Mesenchymal stem cell (in vitro differentiated cells and primary cell): ENCODE results near the gene MYF5.

ENCODE experiments used
- DNase-seq: peaks from one replicate; pipeline ENCODE4 v3.0.0-alpha.2; 2013
- H2AFZ ChIP-seq: one replicate; pipeline ENCODE4 v1.6.1; 2013; ENCODE audit warnings: low read depth, mild to moderate bottlenecking, control low read depth, inconsistent platforms, low read length, moderate library complexity
- H2AK5ac ChIP-seq: 2 replicates; pipeline ENCODE4 v1.6.1; 2013; ENCODE audit warnings: low read length, moderate library complexity, mild to moderate bottlenecking, inconsistent platforms; ENCODE audit not compliant: severe bottlenecking
- H2BK120ac ChIP-seq: one replicate; pipeline ENCODE4 v1.6.1; 2013; ENCODE audit warnings: low read depth, mild to moderate bottlenecking, inconsistent platforms, low read length, moderate library complexity
- H2BK12ac ChIP-seq, 2 experiments: one replicate each; pipeline ENCODE4 v1.6.1; 2013; ENCODE audit warnings: inconsistent platforms in 2 of 2, low read length in 2 of 2, mild to moderate bottlenecking in 2 of 2, moderate library complexity in 2 of 2, control low read depth in 1 of 2
- H2BK15ac ChIP-seq: one replicate; pipeline ENCODE4 v1.6.1; 2013; ENCODE audit warnings: mild to moderate bottlenecking, low read depth, inconsistent platforms; ENCODE audit not compliant: poor library complexity, severe bottlenecking
- H2BK5ac ChIP-seq: 2 replicates; pipeline ENCODE4 v1.6.1; 2013; ENCODE audit warnings: low read depth, mild to moderate bottlenecking, low read length, control low read depth, inconsistent platforms; ENCODE audit not compliant: poor library complexity, severe bottlenecking
- H3K14ac ChIP-seq, 2 experiments: one replicate each; pipeline ENCODE4 v1.6.1; 2013; ENCODE audit warnings: inconsistent platforms in 2 of 2, low read length in 2 of 2, control low read depth in 1 of 2, mild to moderate bottlenecking in 1 of 2, moderate library complexity in 1 of 2
- H3K18ac ChIP-seq, 2 experiments: one replicate each; pipeline ENCODE4 v1.6.1; 2013; ENCODE audit warnings: inconsistent platforms in 2 of 2, low read length in 2 of 2, control low read depth in 1 of 2, low read depth in 1 of 2, mild to moderate bottlenecking in 1 of 2
- H3K23ac ChIP-seq, 2 experiments: one replicate each; pipeline ENCODE4 v1.6.1; 2013; ENCODE audit warnings: inconsistent platforms in 2 of 2, low read length in 2 of 2, mild to moderate bottlenecking in 2 of 2, moderate library complexity in 2 of 2, control low read depth in 1 of 2
- H3K27ac ChIP-seq: 2 replicates; pipeline ENCODE4 v1.5.1; 2013; ENCODE audit warnings: mild to moderate bottlenecking, moderate library complexity, low read length, control low read depth, inconsistent platforms; ENCODE audit not compliant: poor library complexity, severe bottlenecking
- H3K27me3 ChIP-seq, 2 experiments: 2 replicates each; pipeline versions ENCODE4 v1.6.1 to v1.7.0; 2013; ENCODE audit warnings: low read length in 2 of 2, mild to moderate bottlenecking in 2 of 2, moderate library complexity in 2 of 2, control low read depth in 1 of 2, inconsistent platforms in 1 of 2; ENCODE audit not compliant: control insufficient read depth in 1 of 2, insufficient read depth in 1 of 2
- H3K36me3 ChIP-seq, 2 experiments: 2 replicates each; pipeline versions ENCODE4 v1.6.1 to v1.7.0; 2013; ENCODE audit warnings: low read length in 2 of 2, control low read depth in 1 of 2, inconsistent platforms in 1 of 2, low read depth in 1 of 2, mild to moderate bottlenecking in 1 of 2; ENCODE audit not compliant: insufficient read depth in 2 of 2, control insufficient read depth in 1 of 2
- H3K4ac ChIP-seq, 2 experiments: one replicate each; pipeline ENCODE4 v1.6.1; 2013; ENCODE audit warnings: inconsistent platforms in 2 of 2, low read length in 2 of 2, mild to moderate bottlenecking in 2 of 2, moderate library complexity in 2 of 2, control low read depth in 1 of 2, low read depth in 1 of 2
- H3K4me1 ChIP-seq: 2 replicates; pipeline ENCODE4 v1.6.1; 2013; ENCODE audit warnings: low read depth, low read length, control low read depth; ENCODE audit not compliant: control insufficient read depth, insufficient read depth
- H3K4me2 ChIP-seq: 2 replicates; pipeline ENCODE4 v1.6.1; 2013; ENCODE audit warnings: low read length, mild to moderate bottlenecking, inconsistent platforms; ENCODE audit not compliant: poor library complexity, severe bottlenecking
- H3K4me3 ChIP-seq, 2 experiments: 2 replicates each; pipeline versions ENCODE4 v1.5.1 to v1.7.0; 2013; ENCODE audit warnings: low read length in 2 of 2, mild to moderate bottlenecking in 2 of 2, control low read depth in 1 of 2, low read depth in 1 of 2; ENCODE audit not compliant: insufficient read depth in 1 of 2
- H3K79me1 ChIP-seq: replicated peaks from 2 replicates; pipeline ENCODE4 v1.6.1; 2013; ENCODE audit warnings: mild to moderate bottlenecking, control low read depth, low read length, inconsistent platforms; ENCODE audit not compliant: poor library complexity, severe bottlenecking
- H3K9ac ChIP-seq: 2 replicates; pipeline ENCODE4 v1.7.0; 2013; ENCODE audit warnings: mild to moderate bottlenecking, low read length, moderate library complexity
- H3K9me3 ChIP-seq: 2 replicates; pipeline ENCODE4 v1.7.0; 2013; ENCODE audit warnings: mild to moderate bottlenecking, low read length; ENCODE audit not compliant: control insufficient read depth
- H4K8ac ChIP-seq: one replicate; pipeline ENCODE4 v1.6.1; 2013; ENCODE audit warnings: inconsistent platforms, mild to moderate bottlenecking, low read length, moderate library complexity
- H4K91ac ChIP-seq: one replicate; pipeline ENCODE4 v1.6.1; 2013; ENCODE audit warnings: mild to moderate bottlenecking, low read length, inconsistent platforms
- WGBS: methylation state at CpG from one replicate; pipeline ENCODE4 v1.1.7; 2013; ENCODE audit warnings: mixed read lengths; 5-methylcytosine and 5-hydroxymethylcytosine counted together

Gene MYF5

GRCh38 chr12:80714055-80714454, 2.7 kb upstream of the MYF5 start:
- no peak overlapping the region for H3K27ac ChIP-seq
- no peak overlapping the region for H2AFZ ChIP-seq
- no peaks in the 10 kb centered on the region for H3K36me3 ChIP-seq
- H3K9me3 ChIP-seq, result peaks cover 2% of the 10 kb centered on the region
- no peak overlapping the region for H3K14ac ChIP-seq
- peaks cover 0 to 63% of the 10 kb centered on the region in 2 experiments for H3K27me3 ChIP-seq
- H2BK15ac ChIP-seq, result no peak overlapping the region
- H3K23ac ChIP-seq, result no peak overlapping the region
- no peak overlapping the region for H4K91ac ChIP-seq
- H3K9ac ChIP-seq, result peak overlapping the region; percentile 33
- no peak overlapping the region for H2BK5ac ChIP-seq
- H2BK12ac ChIP-seq, result no peak overlapping the region
- no peak overlapping the region for H2AK5ac ChIP-seq
- H3K4me1 ChIP-seq, result peaks cover 2% of the 10 kb centered on the region
- H3K4ac ChIP-seq, result no peak overlapping the region
- H2BK120ac ChIP-seq, result no peak overlapping the region
- no peak overlapping the region for H4K8ac ChIP-seq
- peak overlapping the region; percentile 78 for H3K4me2 ChIP-seq
- WGBS, result 4% methylated on average over 13 of the region's 16 CpGs
- H3K79me1 ChIP-seq, result no peaks in the 10 kb centered on the region
- H3K4me3 ChIP-seq, result peak overlapping the region in 1 of 2 experiments; percentile 74
- H3K18ac ChIP-seq, result no peak overlapping the region
- DNase-seq, result peak; percentile 37

DNA sequence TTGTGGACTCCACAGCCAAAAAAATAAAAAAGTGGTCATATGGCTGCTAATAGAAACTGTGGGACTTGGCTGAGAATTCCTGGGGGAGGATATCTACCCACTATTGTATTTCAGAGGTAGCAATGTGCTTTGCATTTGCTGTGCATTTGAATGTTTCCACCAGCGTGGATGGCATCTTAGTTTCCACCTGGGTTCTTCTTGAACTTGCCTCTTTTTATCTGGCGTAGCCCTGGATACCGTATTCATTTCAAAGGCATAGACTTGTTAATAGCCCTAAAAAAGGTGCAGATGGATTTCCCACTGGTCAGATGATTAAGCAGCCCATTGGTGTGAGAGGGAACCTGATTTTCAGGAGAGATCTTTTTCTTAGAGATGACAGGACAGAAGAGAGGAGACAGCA, 1.9 kb upstream of the MYF5 start:
- no peak overlapping the region for H3K4me2 ChIP-seq
- 67% methylated on average over 3 of the region's 3 CpGs for WGBS
- no peak overlapping the region for H2BK12ac ChIP-seq
- no peak overlapping the region for H3K14ac ChIP-seq
- H4K8ac ChIP-seq, result no peak overlapping the region
- H3K4me1 ChIP-seq, result peaks cover 2% of the 10 kb centered on the region
- H3K79me1 ChIP-seq, result no peaks in the 10 kb centered on the region
- H3K18ac ChIP-seq, result no peak overlapping the region
- no peak overlapping the region for H3K4ac ChIP-seq
- no peak overlapping the region for H3K27ac ChIP-seq
- no peak overlapping the region for H3K23ac ChIP-seq
- H2AK5ac ChIP-seq, result no peak overlapping the region
- H2BK5ac ChIP-seq, result no peak overlapping the region
- peaks cover 2% of the 10 kb centered on the region for H3K9me3 ChIP-seq
- H2BK120ac ChIP-seq, result no peak overlapping the region
- no peak overlapping the region for H3K9ac ChIP-seq
- no peak overlapping the region for H3K4me3 ChIP-seq
- H2BK15ac ChIP-seq, result no peak overlapping the region
- no peaks in the 10 kb centered on the region for H3K36me3 ChIP-seq
- H2AFZ ChIP-seq, result no peak overlapping the region
- peaks cover 0 to 55% of the 10 kb centered on the region in 2 experiments for H3K27me3 ChIP-seq
- H4K91ac ChIP-seq, result no peak overlapping the region
- DNase-seq, result no peak

- H3K4me2 ChIP-seq, result no peak overlapping the region
- H3K27ac ChIP-seq, result no peak overlapping the region
- H2AK5ac ChIP-seq, result no peak overlapping the region
- no peak overlapping the region for H3K23ac ChIP-seq
- no peak overlapping the region for H2BK15ac ChIP-seq
- 42% methylated on average over 9 of the region's 10 CpGs for WGBS
- H3K79me1 ChIP-seq, result no peaks in the 10 kb centered on the region
- peaks cover 2% of the 10 kb centered on the region for H3K4me1 ChIP-seq
- H3K36me3 ChIP-seq, result no peaks in the 10 kb centered on the region
- H2BK5ac ChIP-seq, result no peak overlapping the region
- H3K14ac ChIP-seq, result no peak overlapping the region
- H2BK120ac ChIP-seq, result no peak overlapping the region
- H3K4ac ChIP-seq, result no peak overlapping the region
- no peak overlapping the region for H3K4me3 ChIP-seq
- H4K8ac ChIP-seq, result no peak overlapping the region
- H3K18ac ChIP-seq, result no peak overlapping the region
- peaks cover 2% of the 10 kb centered on the region for H3K9me3 ChIP-seq
- no peak overlapping the region for H4K91ac ChIP-seq
- H3K9ac ChIP-seq, result no peak overlapping the region
- no peak for DNase-seq
- no peak overlapping the region for H2BK12ac ChIP-seq
- peaks cover 0 to 45% of the 10 kb centered on the region in 2 experiments for H3K27me3 ChIP-seq
- H2AFZ ChIP-seq, result no peak overlapping the region
Measured at GRCh38 chr12:80715713-80716249, 931 bp upstream of the MYF5 start.

DNA sequence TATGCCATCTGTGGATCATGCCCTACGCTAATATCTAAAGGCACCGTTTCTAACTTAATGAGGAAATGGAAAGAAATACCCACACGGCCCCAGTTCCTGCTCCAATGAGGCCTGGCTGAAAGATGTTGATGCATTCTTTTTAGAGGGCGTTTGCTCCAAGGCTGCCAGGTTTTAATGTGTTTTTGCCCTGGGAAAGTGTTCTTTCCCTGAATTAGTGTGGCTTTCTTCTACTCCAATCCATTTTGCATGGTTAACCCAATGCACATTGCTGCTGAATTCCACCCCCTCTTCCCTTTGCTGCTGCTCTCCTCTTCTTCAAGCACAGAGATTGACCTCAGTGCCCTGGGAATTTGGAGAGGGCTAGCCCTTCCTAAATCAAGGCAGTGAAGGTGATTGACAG, 1.1 kb downstream of the MYF5 start:
- no peak overlapping the region for H3K4ac ChIP-seq
- H4K91ac ChIP-seq, result no peak overlapping the region
- H3K27ac ChIP-seq, result no peak overlapping the region
- no peaks in the 10 kb centered on the region for H3K79me1 ChIP-seq
- no peak overlapping the region for H2BK12ac ChIP-seq
- H2AK5ac ChIP-seq, result no peak overlapping the region
- peaks cover 2% of the 10 kb centered on the region for H3K4me1 ChIP-seq
- no peaks in the 10 kb centered on the region for H3K36me3 ChIP-seq
- H3K4me2 ChIP-seq, result no peak overlapping the region
- WGBS, result 91% methylated on average over 4 of the region's 4 CpGs
- no peak overlapping the region for H3K9ac ChIP-seq
- DNase-seq, result no peak
- H2BK15ac ChIP-seq, result no peak overlapping the region
- no peak overlapping the region for H2AFZ ChIP-seq
- H2BK120ac ChIP-seq, result no peak overlapping the region
- no peak overlapping the region for H4K8ac ChIP-seq
- peak overlapping the region in 1 of 2 experiments; percentile 55 for H3K14ac ChIP-seq
- H3K4me3 ChIP-seq, result no peak overlapping the region
- H2BK5ac ChIP-seq, result no peak overlapping the region
- no peak overlapping the region for H3K23ac ChIP-seq
- H3K18ac ChIP-seq, result no peak overlapping the region
- peaks cover 2% of the 10 kb centered on the region for H3K9me3 ChIP-seq
- peaks cover 0 to 43% of the 10 kb centered on the region in 2 experiments for H3K27me3 ChIP-seq
